22Rv1 (cell line): ENCODE measurements around the gene ACAP1.

Experiments used
- CTCF ChIP-seq: fragments of 450-650 bp; IDR thresholded peaks from 2 replicates; pipeline ENCODE4 v1.5.1; 2017; ENCODE audit warnings: mild to moderate bottlenecking
- ZFX ChIP-seq: fragments of 450-650 bp; IDR thresholded peaks from 2 replicates; pipeline ENCODE4 v1.6.1; 2017; ENCODE audit warnings: antibody characterized with exemption, borderline replicate concordance

- TF ChIP-seq CTCF (no peak), ZFX (no peak)
Measured at GRCh38 chr17:7308625-7309433, 27.5 kb upstream of the ACAP1 start.
